Pons (tissue), 1 donor: ENCODE results near the gene SIM1.
"Not testable (repeated sequence)": the region's sequence is repeated elsewhere in the genome, so short reads cannot be mapped to it uniquely, and the experiment has no call there.

Experiments used
- DNase-seq: peaks from one replicate; pipeline ENCODE4 v3.0.0-alpha.2; 2016; ENCODE audit warnings: low spot score

Gene SIM1

GRCh38 chr6:100426241-100426640 lies 38.5 kb downstream of the SIM1 start:
- no peak for DNase-seq

- no peak for DNase-seq
Measured at GRCh38 chr6:100420711-100421110, 44.0 kb downstream of the SIM1 start.

GRCh38 chr6:100417036-100417435 lies 47.7 kb downstream of the SIM1 start:
- DNase-seq = no peak

GRCh38 chr6:100415768-100416167 lies 49.0 kb downstream of the SIM1 start:
- no peak for DNase-seq

GRCh38 chr6:100412872-100413271 lies 51.8 kb downstream of the SIM1 start:
- no peak for DNase-seq

- DNase-seq = no peak
Measured at GRCh38 chr6:100404051-100404450, 60.7 kb downstream of the SIM1 start.

- DNase-seq = no peak
Measured at GRCh38 chr6:100393493-100393892, 71.2 kb downstream of the SIM1 start.

- no peak for DNase-seq
Measured at GRCh38 chr6:100392423-100392822, 72.3 kb downstream of the SIM1 start.

- DNase-seq = no peak
Measured at GRCh38 chr6:100388868-100389519, 75.7 kb downstream of the SIM1 start.

- no peak for DNase-seq
Measured at GRCh38 chr6:100382767-100383195, 81.9 kb downstream of the SIM1 start.

GRCh38 chr6:100382031-100382430 lies 82.7 kb downstream of the SIM1 start:
- DNase-seq = no peak

- DNase-seq = no peak
Measured at GRCh38 chr6:100381111-100381510, 83.6 kb downstream of the SIM1 start.

- no peak for DNase-seq
Measured at GRCh38 chr6:100379386-100379785, 85.3 kb downstream of the SIM1 start.

- DNase-seq = no peak
Measured at GRCh38 chr6:100378576-100378975, 86.1 kb downstream of the SIM1 start.

GRCh38 chr6:100376103-100376502 lies 88.6 kb downstream of the SIM1 start:
- no peak for DNase-seq

GRCh38 chr6:100372326-100373091 lies 92.2 kb downstream of the SIM1 start:
- DNase-seq = no peak

- no peak for DNase-seq
Measured at GRCh38 chr6:100371591-100371990, 93.1 kb downstream of the SIM1 start.

GRCh38 chr6:100370265-100370664 lies 94.5 kb downstream of the SIM1 start:
- DNase-seq = no peak

GRCh38 chr6:100366419-100366818 lies 98.3 kb downstream of the SIM1 start:
- DNase-seq = no peak

GRCh38 chr6:100363651-100364050 lies 101.1 kb downstream of the SIM1 start:
- DNase-seq = no peak

- not testable (repeated sequence) for DNase-seq
Measured at GRCh38 chr6:100354736-100355641, 109.7 kb downstream of the SIM1 start.

- no peak for DNase-seq
Measured at GRCh38 chr6:100353276-100354015, 111.3 kb downstream of the SIM1 start.
